GM21423 (cell line): ENCODE data around the gene PCNP.
"Not testable (repeated sequence)": the region's sequence is repeated elsewhere in the genome, so short reads cannot be mapped to it uniquely, and the experiment has no call there.

Experiments used
- ATAC-seq: cut with Tn5 transposase; IDR thresholded peaks from one replicate; pipeline ENCODE4 v1.9.1; 2021; ENCODE audit warnings: mild to moderate bottlenecking, moderate library complexity; ENCODE audit not compliant: unreplicated experiment

PCNP gene, protein sequence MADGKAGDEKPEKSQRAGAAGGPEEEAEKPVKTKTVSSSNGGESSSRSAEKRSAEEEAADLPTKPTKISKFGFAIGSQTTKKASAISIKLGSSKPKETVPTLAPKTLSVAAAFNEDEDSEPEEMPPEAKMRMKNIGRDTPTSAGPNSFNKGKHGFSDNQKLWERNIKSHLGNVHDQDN

DNA sequence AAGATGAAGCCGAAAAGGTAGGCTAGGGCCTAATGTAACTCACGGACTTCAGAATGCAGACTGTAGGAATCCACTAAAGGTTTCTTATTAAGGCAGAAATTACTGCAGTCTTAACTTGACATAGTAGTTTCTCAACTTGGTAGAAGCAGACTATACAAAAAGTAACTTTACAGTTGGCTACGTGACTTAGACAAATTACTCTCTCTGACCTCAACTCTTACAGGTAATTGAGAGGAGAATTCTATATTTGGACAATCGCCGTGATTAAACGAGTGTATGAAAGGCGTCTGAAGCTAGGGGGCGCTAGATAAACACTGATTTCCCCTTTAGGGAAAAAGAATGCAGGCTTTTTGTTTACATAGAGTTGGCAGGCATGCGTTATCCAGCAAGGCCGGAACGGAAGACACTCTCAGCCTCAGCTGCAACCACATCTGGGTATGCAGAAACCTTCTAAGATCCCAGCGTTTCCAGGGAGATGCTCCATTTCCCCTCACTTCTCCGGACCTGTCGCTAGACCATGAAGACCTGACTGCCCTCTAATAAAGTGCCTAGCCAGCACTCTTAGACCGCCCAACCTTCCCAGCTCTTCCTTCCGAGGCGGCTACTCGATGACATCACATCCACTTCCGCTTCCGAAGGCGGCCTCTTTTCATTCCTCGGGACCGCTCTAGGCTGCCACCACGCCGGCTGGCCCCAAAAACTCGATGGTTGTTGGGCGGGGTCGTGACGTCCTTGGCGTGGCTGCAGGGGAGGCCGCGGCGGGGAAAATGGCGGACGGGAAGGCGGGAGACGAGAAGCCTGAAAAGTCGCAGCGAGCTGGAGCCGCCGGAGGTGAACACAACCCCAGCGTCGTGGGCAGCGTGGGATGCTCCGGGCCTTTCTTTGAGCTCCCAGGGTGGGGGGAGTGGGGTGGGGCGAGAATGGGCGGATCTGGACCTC lies at the start of gene PCNP:
TSS of gene PCNP (plus strand) at position 732 of the 939 bp plus-strand sequence. CDS start at position 768, 36 bp downstream.
- peak; percentile 88 for ATAC-seq

DNA sequence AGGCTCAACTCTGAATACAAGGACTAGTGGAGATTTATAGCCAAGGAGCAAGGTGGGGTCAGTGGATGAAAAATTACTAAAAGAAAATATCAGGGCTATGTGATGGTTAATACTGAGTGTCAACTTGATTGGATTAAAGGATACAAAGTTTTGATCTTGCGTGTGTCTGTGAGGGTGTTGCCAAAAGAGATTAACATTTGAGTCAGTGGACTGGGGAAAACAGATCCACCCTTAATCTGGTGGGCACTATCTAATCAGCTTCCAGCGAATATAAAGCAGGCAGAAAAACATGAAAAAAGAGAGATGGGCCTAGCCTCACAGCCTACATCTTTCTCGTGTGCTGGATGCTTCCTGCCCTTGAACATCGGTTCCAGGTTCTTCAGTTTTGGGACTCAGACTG lies 46.5 kb upstream of the PCNP start:
- ATAC-seq, result no peak

DNA sequence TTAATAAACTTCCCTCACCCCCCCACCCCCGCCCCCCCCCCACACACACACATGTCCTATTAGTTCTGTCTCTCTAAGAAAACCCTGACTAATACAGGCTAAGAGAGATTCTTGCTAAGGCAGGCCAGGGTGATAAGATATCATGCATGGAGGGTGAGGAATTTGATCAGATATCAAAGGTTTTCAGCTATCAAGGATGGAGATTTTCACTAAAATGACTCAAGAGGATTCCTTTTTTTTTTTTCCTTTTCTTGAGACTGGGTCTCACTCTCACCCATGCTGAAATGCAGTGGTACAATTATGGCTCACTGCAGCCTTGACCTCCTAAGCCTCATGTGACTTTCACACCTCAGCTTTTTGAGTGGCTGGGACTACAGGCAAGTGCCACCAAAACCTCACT lies 46.1 kb upstream of the PCNP start:
- ATAC-seq, result no peak

DNA sequence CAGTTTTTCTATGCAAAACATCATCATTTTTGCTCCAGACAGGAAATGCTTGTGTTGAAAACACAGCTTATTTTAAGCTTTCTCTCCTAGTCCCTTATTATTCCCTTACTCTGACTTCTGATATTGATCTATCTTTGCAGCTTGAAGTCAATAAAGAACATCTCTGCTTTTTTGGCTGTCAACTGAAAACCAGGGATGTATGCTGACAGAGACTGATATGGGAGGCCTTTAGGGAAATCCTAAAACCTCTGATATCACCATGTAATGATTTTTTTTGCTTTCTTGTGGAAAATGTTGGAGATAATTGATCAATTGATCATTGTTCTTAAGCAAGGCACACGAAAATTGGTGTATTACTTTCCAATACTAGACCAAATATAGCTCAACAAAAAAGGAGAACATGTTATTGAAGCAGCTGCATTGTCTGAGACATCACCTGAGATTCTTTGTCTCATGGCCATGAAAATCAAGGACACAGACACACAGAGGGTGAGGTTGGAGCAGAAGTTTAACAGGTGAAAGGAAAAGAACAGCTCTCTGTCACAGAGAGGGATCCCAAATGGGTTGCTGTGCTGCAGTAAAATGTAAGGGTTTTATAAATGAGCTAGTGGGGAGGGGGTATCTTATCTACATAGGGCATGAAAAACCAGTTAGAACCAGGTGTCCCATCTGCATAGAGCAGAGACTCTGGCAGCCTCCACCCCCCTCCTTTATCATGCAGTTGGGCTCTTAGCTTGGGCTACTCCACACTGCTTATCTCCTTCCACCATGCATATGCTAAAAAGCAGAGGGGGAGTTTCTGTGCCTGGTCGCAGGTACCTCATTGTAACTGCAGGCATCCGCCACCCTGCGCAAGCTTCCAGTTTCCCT lies 43.9 kb upstream of the PCNP start:
- no peak for ATAC-seq

DNA sequence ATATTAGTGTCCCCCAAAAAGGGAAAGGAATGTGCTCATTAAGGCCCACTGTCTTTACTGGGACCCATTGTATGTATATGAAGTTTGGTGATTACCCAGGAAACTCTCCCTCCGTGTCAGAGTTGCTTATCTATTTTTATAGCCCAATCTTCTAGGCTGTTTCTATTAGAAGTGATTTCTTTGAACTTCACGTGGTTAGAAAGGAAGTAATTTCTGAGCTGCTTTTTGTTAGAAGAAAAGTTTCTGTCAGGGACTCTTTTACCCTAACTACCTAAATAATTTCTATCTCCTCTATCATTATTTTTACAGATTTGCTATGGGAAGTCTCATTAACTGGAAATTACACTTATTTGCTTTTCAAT lies 43.3 kb upstream of the PCNP start:
- no peak for ATAC-seq

DNA sequence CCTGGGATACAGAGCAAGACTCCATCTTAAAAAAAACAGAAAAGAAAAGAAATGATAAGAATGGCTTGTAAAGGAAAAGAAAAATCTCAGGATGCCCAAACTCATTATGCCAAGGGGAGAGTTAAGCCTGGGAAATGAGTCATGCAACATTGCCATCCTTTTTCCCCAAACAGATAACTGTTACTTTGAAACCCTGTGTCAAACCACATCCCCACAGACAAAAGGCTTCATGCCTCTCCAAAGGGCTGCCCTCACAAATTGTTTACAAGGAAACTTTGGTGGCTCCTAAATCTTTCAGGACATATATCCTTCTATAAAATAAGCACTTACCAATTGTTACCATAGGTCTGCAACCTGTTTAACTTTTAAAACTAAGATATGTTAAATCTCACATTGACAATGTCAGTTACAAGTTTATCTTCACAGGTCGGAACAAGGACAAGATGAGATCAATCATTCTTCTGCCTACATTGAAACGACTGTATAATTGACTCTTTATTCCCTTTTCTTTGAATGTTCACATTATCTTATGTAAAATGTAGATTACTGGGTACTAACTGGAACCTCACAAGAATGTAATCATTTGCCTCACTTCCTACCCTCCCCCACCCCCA lies 42.4 kb upstream of the PCNP start:
- ATAC-seq, result no peak

DNA sequence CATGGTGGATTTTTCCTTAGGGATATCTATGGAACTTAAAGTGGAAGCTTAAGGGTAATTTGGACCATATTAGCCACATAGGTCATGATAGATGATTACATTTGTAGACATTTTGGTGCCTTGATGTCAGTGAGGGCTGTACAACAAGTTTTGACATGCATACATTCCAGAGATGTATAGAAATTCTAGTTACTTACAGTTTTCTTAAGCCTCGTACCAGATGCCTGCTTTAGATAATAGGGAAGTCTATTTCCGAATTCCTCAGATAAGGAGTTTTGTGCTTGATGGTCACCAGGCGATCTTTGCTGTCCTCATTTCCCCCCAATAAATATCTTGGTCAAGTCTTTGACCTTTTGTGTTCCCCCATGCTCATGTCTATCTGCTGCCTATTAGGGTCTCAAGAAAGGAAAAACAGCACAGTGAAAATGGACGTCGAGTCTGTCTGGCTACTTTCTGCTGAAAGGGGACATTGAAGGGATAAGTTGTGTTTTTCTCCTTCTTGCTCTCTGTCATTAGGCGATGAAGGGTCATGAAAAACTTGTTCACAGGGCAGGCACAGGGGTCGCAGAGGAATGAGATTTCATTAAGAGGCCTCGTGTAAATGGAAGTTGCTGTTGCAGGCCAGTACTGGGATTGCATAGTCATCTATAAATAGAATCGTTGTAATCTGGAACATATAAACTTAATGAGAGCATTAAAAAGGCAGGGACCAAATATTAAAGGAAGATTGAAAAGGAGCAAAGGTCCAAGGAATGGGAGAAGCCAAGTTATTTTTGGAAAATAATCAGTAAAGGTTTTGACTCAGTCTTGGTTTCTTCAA lies 41.0 kb upstream of the PCNP start:
- no peak for ATAC-seq

DNA sequence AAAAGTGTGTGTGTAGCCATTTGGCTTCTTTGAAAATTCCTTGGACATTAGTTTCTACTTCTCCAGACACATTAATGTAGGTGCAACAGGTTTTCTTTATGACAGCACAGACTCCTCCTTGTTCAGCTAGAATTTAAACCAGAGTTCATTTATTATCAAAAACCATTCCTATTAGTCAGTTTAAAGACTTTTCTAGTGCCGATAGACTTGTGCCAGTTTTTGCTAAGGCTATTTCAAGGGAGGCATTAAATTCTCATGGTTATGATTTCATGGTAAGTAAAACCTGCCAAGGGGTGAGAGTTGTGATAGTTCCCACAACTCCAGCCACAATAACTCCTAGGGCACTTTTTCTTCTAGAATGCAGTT lies 40.4 kb upstream of the PCNP start:
- ATAC-seq, result no peak

DNA sequence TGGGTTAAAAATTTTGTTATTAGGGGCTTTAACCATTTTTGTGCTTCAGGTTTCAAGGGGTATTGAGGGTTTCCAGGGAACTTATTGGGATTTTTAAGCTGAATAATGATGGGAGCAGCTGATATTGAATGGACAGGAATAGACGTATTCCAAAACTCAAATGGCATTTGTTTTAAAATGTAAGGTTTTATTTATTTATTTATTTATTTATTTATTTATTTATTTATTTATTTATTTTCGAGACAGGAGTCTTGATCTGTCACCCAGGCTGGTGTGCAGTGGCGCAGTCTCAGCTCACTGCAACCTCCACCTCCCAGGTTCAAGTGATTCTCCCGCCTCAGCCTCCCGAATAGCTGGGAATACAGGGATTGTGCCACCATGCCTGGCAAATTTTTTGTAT lies 38.8 kb upstream of the PCNP start:
- no peak for ATAC-seq

DNA sequence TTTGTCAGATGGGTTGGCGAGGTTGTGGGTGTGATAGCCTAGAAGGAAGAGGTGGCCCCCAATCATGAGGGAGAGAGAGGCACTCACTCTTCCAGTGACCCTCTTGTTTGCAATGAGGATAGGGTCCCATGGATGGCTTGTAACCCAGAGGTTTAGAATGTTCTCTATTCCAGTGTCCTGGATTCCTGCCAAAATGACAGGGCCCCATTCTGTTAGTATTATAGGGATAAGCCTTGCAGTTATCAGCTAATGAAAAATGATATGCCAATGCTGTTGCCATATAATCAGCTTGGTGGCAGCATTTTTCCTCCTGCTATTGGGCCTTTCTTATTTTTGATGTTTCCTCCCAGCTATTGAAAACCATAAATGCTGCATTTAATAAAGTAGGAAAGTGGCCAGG lies 37.7 kb upstream of the PCNP start:
- no peak for ATAC-seq

DNA sequence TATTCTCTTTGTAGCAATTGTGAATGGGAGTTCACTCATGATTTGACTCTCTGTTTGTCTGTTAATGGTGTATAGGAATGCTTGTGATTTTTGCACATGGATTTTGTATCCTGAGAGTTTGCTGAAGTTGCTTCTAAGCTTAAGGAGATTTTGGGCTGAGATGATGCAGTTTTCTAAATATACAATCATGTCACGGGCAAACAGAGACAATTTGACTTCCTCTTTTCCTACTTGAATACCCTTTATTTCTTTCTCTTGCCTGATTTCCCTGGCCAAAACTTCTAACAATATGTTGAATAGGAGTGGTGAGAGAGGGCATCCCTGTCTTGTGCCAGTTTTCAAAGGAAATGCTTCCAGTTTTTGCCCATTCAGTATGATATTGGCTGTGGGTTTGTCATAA lies 37.0 kb upstream of the PCNP start:
- ATAC-seq, result not testable (repeated sequence)

DNA sequence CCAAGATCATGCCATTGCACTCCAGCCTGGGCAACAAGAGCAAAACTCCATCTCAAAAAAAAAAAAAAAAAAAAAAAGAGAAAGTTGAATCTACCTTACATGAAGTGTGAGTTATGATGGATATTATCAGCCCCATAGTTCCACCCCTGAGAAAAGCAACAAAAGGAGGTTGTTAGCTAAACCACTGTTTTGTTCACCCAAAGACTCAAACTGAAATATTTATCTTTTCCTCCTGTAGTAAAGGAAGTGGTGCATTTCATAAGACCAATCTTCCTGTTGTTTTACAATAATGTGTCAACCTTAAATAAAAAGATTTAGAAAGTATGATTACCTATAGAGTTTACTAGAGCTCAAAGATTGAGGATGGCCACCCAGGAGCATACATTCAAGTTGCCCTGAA lies 31.0 kb upstream of the PCNP start:
- no peak for ATAC-seq

DNA sequence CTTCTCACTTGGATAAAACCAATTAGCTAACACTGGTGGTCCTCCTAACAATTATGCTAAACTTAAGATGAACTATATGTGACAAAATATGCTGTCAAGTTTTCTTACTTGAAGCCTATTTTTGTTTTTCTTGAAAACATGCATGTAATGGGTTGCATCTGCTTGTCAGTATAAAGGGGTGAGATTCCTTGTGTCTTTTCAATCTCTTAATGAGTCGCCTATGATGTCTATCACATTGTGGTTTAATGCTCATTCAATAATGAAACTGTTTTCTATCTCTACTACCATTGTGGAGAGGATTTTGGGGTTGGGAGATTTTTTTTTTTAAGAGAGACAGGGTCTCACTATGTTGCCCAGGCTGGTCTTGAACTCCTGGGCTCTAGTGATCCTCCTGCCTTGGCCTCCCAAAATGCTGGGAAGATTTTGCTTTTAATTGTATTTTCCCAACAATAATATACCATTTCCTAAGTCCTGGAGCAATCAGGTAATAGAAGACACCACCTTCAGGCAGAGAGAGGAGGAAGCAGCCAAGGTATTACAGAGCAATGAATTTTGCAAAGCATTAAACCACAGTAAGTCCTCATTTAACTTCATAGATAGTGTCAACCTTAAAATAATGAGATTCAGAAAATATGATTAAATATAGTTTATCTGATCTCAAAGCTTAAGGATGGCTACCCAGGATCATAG lies 29.7 kb upstream of the PCNP start:
- no peak for ATAC-seq

DNA sequence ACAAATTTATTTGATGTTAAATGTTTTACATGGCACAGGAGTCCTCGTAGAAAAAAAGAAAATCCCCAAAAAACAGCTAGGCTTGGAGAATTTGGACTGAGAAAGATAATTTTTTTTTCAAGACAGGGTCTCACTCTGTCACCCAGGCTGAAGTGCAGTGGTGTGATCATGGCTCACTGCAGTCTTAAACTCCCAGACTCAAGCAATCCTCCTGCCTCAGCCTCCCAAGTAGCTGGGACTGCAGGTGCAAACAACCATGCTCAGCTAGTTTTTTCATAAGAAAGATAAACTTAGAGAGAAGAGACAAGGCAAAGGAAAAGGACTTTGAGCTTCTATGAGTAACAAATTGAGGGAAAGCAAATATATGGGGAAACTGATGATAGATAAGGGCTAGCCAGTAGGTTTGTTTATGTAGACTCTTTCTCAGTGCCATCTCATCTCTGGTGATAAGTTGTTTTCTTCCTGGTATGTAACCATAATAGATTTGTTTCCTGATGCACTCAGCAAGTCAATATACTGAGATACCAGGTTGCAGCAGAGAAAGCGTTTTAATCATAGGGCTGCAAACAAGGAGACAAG lies 25.4 kb upstream of the PCNP start:
- ATAC-seq, result no peak

DNA sequence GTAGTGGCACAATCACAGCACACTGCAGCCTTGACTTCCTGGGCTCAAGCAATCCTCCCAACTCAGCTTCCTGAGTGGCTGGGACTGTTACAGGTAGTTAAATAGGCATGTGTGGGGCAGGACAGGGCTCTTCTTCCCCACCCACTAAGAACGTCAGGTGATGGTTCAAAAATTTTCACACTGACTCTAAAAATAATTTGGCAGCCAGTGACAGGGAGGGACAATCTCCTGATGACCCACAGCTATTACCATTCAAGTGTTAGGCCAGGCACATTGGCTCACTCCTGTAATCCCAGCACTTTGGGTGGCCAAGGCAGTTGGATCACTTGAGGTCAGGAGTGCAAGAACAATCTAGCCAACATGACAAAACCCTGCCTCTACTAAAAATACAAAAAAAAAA lies 24.5 kb upstream of the PCNP start:
- no peak for ATAC-seq

DNA sequence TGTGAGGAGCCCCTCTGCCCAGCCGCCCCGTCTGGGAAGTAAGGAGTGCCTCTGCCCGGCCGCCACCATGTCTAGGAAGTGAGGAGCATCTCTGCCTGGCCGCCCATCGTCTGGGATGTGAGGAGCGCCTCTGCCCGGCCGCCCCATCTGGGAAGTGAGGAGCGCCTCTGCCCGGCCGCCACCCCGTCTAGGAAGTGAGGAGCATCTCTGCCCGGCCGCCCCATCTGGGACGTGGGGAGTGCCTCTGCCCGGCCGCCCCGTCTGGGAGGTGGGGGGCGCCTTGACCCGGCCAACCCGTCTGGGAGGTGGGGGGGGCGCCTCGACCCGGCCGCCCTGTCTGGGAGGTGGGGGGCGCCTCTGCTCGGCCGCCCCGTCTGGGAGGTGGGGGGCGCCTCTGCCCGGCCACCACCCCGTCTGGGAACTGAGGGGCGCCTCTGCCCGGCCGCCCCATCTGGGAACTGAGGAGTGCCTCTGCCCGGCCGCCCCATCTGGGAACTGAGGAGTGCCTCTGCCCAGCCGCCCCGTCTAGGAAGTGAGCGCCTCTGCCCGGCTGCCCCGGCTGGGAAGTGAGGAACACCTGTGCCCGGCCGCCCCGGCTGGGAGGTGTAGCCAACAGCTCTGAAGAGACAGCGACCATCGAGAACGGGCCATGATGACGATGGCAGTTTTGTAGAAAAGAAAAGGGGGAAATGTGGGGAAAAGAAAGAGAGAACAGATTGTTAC lies 22.5 kb upstream of the PCNP start:
- ATAC-seq, result not testable (repeated sequence)

DNA sequence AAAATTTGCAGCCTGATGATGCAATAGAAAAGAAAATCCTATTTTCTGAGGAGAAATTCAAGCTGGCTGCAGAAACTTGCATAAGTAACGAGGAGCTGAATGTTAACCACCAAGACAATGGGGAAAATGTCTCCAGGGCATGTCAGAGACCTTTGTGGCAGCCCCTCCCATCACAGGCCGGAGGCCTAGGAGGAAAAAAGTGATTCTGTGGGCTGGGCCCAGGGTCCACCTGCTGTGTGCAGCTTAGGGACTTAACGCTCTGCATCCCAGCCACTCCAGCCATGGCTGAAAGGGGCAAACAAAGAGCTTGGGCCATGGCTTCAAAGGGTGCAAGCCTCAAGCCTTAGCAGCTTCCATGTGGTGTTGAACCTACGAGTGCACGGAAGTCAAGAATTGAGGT lies 20.6 kb upstream of the PCNP start:
- ATAC-seq, result not testable (repeated sequence)

DNA sequence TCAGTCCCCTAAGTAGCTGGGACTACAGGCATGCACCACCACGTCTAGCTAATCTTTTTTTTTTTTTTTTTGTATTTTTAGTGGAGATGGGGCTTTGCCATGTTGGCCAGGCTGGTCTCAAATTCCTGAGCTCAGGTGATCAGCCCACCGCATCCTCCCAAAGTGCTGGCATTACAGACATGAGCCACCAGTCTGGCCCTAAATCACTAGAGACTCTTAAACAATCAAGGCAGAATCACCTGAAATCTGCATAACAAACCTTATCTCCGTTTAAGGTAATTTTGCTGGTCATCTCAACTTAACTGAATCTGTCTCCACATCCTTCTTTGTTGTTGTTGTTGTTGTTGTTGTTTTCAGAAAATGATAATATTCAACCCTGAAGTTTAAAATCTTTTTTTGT lies 17.9 kb upstream of the PCNP start:
- ATAC-seq, result no peak
